ENCODE results near the gene CLMN. TPM values are rescaled to one million over a fixed set of nuclear protein-coding genes. Genes with fewer than 3 reads are reported as not detected.

The CLMN gene
- total and polyA plus RNA-seq, 2 of the 13 experiments (the other 11 are each of a cell fraction or from before 2014, with no cell fraction given), result 15.1 to 16.7 TPM

DNA sequence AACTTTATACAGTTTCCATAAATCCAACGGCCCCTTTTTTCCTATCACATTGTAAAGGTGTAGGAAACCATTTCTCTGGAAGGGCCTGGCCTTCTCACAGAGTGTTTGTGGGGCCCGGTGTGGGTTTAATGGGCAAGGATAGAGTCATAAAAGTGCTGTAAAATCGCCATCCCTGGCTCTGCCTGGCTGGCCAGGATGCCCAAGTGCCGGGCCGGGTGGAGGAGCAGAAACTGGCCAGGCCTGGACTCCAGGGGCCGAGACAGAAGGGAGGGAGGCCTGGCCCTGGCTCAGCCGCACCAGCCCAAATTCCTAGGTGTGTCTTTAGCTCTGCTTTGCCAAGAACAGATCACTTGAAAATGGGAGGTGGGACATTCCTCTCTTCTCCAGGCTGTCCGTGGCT, 85.3 kb downstream of the CLMN start:
- H3K4me3 ChIP-seq (replicated peaks in 1 of 3; ENCODE audit: insufficient read depth in 1 of 3, low read depth in 2 of 3, low read length in 3 of 3), result no peak overlapping the region
- H3K4me1 ChIP-seq (ENCODE audit: insufficient read depth, low read length), result peaks cover 38% of the 10 kb centered on the region
- DNase-seq (ENCODE audit: low spot score) (no peak), ATAC-seq (no peak), FAIRE-seq (no peak)
- no peaks in the 10 kb centered on the region for H3K79me2 ChIP-seq (ENCODE audit: insufficient read depth, low read length)
- POLR2A ChIA-PET, result no interaction called here
- no peak overlapping the region for H2AFZ ChIP-seq (ENCODE audit: low read length)
- CTCF ChIA-PET (ENCODE audit: low intra/inter-chr PET ratio, low total read pairs), result no interaction called here
- H3K27me3 ChIP-seq (ENCODE audit: control insufficient read depth in 1 of 2, insufficient read depth in 2 of 2, low read length in 2 of 2), result no peaks in the 10 kb centered on the region
- intact Hi-C loops (cut with micrococcal nuclease; ENCODE audit: unreplicated experiment) (no loop called here), in situ Hi-C loops (cut with HindIII; ENCODE audit: extremely low pct_ligation_motif_present, low pct_unique_long_range_greater_than_20kb) (no loop called here)
- TF ChIP-seq MBD4 (IDR thresholded peaks at IDR 0.05; ENCODE audit: borderline replicate concordance, low read length) (no peak), PHB2 (IDR thresholded peaks at IDR 0.05; ENCODE audit: partially characterized antibody) (no peak), CERS6 (CRISPR knock-in tag; IDR thresholded peaks at IDR 0.05) (no peak), ZNF772 (CRISPR knock-in tag; IDR thresholded peaks at IDR 0.05) (no peak), ZNF614 (CRISPR knock-in tag; IDR thresholded peaks at IDR 0.05; ENCODE audit: borderline replicate concordance) (no peak), ZNF432 (CRISPR knock-in tag; IDR thresholded peaks at IDR 0.05; ENCODE audit: borderline replicate concordance) (no peak), NCOA5 (CRISPR knock-in tag; IDR thresholded peaks at IDR 0.05) (no peak), ZSCAN21 (CRISPR knock-in tag; IDR thresholded peaks at IDR 0.05; ENCODE audit: borderline replicate concordance) (no peak), ATF3 (CRISPR knock-in tag; IDR thresholded peaks at IDR 0.05) (no peak), MYPOP (CRISPR knock-in tag; IDR thresholded peaks at IDR 0.05) (no peak), ZNF232 (CRISPR knock-in tag; IDR thresholded peaks at IDR 0.05; ENCODE audit: borderline replicate concordance) (no peak), ZFYVE20 (CRISPR knock-in tag; IDR thresholded peaks at IDR 0.05; ENCODE audit: borderline replicate concordance, low read depth) (no peak), ZNF574 (CRISPR knock-in tag; IDR thresholded peaks at IDR 0.05) (no peak)
- TF ChIP-seq, protein P1, sequence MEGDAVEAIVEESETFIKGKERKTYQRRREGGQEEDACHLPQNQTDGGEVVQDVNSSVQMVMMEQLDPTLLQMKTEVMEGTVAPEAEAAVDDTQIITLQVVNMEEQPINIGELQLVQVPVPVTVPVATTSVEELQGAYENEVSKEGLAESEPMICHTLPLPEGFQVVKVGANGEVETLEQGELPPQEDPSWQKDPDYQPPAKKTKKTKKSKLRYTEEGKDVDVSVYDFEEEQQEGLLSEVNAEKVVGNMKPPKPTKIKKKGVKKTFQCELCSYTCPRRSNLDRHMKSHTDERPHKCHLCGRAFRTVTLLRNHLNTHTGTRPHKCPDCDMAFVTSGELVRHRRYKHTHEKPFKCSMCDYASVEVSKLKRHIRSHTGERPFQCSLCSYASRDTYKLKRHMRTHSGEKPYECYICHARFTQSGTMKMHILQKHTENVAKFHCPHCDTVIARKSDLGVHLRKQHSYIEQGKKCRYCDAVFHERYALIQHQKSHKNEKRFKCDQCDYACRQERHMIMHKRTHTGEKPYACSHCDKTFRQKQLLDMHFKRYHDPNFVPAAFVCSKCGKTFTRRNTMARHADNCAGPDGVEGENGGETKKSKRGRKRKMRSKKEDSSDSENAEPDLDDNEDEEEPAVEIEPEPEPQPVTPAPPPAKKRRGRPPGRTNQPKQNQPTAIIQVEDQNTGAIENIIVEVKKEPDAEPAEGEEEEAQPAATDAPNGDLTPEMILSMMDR (CRISPR knock-in tag; IDR thresholded peaks at IDR 0.05), result no peak
- TF ChIP-seq, protein P2, sequence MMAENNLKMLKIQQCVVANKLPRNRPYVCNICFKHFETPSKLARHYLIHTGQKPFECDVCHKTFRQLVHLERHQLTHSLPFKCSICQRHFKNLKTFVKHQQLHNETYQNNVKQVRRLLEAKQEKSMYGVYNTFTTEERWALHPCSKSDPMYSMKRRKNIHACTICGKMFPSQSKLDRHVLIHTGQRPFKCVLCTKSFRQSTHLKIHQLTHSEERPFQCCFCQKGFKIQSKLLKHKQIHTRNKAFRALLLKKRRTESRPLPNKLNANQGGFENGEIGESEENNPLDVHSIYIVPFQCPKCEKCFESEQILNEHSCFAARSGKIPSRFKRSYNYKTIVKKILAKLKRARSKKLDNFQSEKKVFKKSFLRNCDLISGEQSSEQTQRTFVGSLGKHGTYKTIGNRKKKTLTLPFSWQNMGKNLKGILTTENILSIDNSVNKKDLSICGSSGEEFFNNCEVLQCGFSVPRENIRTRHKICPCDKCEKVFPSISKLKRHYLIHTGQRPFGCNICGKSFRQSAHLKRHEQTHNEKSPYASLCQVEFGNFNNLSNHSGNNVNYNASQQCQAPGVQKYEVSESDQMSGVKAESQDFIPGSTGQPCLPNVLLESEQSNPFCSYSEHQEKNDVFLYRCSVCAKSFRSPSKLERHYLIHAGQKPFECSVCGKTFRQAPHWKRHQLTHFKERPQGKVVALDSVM (CRISPR knock-in tag; IDR thresholded peaks at IDR 0.05), result no peak
- no TSS peak for BruUV-seq (replicated peaks)
- no peak overlapping the region for H3K27ac ChIP-seq (ENCODE audit: extremely low read length, insufficient read depth, low read length)
- no peak overlapping the region for H3K4me2 ChIP-seq (ENCODE audit: low read depth, low read length)
- no peaks in the 10 kb centered on the region for H3K9me3 ChIP-seq (ENCODE audit: low read length)
- H3K36me3 ChIP-seq (replicated peaks in 1 of 2; ENCODE audit: control insufficient read depth in 1 of 2, insufficient read depth in 2 of 2, low read length in 2 of 2), result no peaks in the 10 kb centered on the region; a peak in 1 of 5 replicates
- WGBS (ENCODE audit: low lambda C conversion rate), result 83% methylated on average over 5 of the region's 8 CpGs
- no peak overlapping the region for H3K9ac ChIP-seq (ENCODE audit: insufficient read depth, low read depth, low read length)
- peaks cover 6% of the 10 kb centered on the region; the same call in 1 of the 2 replicates for H4K20me1 ChIP-seq (ENCODE audit: insufficient read depth, low read length)

Measured in HepG2 (cell line).